ENCODE measurements around the gene CCM2.

DNA sequence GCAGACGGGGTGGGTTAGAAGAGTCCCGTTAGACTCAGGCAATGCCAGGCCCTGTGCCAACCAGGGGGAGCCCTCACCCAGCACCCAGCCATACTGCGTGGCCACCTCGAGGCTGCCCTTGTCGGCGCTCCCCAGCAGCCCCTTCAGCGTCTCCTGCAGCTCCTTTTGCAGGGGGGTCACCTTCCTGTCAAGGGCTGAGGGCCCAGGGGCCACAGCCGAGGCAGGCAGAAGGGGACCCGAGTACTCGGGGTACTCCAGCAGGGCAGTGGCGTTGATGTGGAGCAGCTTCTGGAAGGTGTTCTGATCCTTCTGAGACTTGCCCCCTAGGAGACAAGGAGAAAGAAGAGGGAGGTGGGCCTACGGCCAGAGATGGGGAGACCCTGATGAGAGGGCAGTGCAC, 101.7 kb downstream of the CCM2 start:
- TF ChIP-seq EP300 (IDR thresholded peaks at IDR 0.05) (no peak), POLR2A (IDR thresholded peaks at IDR 0.05; ENCODE audit: low read length) (no peak), POLR2AphosphoS2 (conservative IDR thresholded peaks at IDR 0.05; ENCODE audit: low read length) (no peak), ESRRA (IDR thresholded peaks at IDR 0.05; ENCODE audit: borderline replicate concordance, low read length) (no peak), CEBPB (IDR thresholded peaks at IDR 0.05) (no peak), FOSB (CRISPR knock-in tag; IDR thresholded peaks at IDR 0.05) (no peak)
- TF ChIP-seq, protein P1, sequence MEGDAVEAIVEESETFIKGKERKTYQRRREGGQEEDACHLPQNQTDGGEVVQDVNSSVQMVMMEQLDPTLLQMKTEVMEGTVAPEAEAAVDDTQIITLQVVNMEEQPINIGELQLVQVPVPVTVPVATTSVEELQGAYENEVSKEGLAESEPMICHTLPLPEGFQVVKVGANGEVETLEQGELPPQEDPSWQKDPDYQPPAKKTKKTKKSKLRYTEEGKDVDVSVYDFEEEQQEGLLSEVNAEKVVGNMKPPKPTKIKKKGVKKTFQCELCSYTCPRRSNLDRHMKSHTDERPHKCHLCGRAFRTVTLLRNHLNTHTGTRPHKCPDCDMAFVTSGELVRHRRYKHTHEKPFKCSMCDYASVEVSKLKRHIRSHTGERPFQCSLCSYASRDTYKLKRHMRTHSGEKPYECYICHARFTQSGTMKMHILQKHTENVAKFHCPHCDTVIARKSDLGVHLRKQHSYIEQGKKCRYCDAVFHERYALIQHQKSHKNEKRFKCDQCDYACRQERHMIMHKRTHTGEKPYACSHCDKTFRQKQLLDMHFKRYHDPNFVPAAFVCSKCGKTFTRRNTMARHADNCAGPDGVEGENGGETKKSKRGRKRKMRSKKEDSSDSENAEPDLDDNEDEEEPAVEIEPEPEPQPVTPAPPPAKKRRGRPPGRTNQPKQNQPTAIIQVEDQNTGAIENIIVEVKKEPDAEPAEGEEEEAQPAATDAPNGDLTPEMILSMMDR (IDR thresholded peaks at IDR 0.05) = no peak

Measured in A549 (cell line).